BLaER1 (cell line): ENCODE measurements around the gene KRT77.

ENCODE experiments used
- H3K27ac ChIP-seq: shearing (Covaris generic); formaldehyde crosslinking; 2 replicates; pipeline ENCODE4 v1.8.1; 2022
- H3K27me3 ChIP-seq: shearing (Covaris generic); formaldehyde crosslinking; 2 replicates; pipeline ENCODE4 v1.8.1; 2022
- H3K36me3 ChIP-seq: shearing (Covaris generic); formaldehyde crosslinking; 2 replicates; pipeline ENCODE4 v1.8.1; 2022
- H3K4me1 ChIP-seq: shearing (Covaris generic); formaldehyde crosslinking; 2 replicates; pipeline ENCODE4 v1.8.1; 2022
- H3K4me2 ChIP-seq: shearing (Covaris generic); formaldehyde crosslinking; 2 replicates; pipeline ENCODE4 v1.8.1; 2022
- H3K4me3 ChIP-seq: shearing (Covaris generic); formaldehyde crosslinking; 2 replicates; pipeline ENCODE4 v1.8.1; 2022
- H3K9ac ChIP-seq: shearing (Covaris generic); formaldehyde crosslinking; 2 replicates; pipeline ENCODE4 v1.8.1; 2022
- H3K9me3 ChIP-seq: shearing (Covaris generic); formaldehyde crosslinking; 2 replicates; pipeline ENCODE4 v1.8.1; 2022
- H4K20me1 ChIP-seq: shearing (Covaris generic); formaldehyde crosslinking; 2 replicates; pipeline ENCODE4 v1.8.1; 2022
- Cebpa-rat ChIP-seq: shearing (Covaris generic); IDR thresholded peaks from 2 replicates; pipeline ENCODE4 v1.8.1; 2022

Gene KRT77

DNA sequence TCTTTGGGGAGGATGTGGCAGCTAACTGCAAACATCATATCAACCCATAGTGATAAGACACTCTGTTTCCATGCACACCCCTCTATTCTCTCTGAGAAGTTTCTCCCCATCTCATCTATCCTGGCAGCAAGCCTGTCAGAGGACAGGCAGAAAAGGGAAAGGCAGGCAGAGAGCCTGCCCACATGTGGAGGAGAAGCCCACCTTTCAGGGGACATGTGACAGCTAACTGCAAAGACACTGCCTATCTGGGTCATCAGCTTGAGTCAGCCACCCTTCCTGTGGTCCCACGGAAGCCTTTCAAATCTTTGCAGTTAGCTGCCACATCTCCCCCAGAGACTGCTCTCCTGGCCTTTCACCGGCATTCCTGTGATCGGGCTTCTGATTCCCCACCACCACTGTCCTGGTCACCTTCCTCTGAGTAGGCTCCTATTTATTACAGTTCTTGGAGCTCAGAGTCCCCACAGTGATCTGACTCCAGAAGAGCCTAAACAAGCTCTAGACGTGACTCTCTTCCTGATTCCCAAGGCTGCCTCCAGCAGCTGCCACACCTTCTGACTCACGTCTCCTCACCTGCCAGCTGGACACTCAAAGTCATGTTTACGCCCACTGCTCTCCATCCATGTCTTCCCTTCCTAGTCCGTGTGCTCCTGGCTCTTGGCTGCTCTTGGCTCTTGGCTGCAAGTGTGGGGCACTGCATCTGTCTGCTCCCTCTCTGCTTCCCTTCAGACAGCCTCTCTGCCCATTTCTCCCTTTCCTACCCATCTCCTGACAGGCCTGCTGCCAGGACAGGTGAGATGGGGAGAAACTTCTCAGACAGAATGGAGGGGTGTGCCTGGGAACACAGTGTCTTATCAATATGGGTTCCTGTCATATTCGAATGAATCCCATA is 15.6 kb downstream of the KRT77 start:
- Histone ChIP-seq H3K27me3 (peaks cover 39% of the 10 kb centered on the region), H3K9me3 (no peaks in the 10 kb centered on the region), H3K27ac (no peak overlapping the region), H3K36me3 (no peaks in the 10 kb centered on the region), H3K4me2 (no peak overlapping the region), H3K9ac (no peak overlapping the region), H4K20me1 (no peaks in the 10 kb centered on the region), H3K4me3 (no peak overlapping the region), H3K4me1 (peaks cover 9% of the 10 kb centered on the region)
- TF ChIP-seq Cebpa-rat = no peak

DNA sequence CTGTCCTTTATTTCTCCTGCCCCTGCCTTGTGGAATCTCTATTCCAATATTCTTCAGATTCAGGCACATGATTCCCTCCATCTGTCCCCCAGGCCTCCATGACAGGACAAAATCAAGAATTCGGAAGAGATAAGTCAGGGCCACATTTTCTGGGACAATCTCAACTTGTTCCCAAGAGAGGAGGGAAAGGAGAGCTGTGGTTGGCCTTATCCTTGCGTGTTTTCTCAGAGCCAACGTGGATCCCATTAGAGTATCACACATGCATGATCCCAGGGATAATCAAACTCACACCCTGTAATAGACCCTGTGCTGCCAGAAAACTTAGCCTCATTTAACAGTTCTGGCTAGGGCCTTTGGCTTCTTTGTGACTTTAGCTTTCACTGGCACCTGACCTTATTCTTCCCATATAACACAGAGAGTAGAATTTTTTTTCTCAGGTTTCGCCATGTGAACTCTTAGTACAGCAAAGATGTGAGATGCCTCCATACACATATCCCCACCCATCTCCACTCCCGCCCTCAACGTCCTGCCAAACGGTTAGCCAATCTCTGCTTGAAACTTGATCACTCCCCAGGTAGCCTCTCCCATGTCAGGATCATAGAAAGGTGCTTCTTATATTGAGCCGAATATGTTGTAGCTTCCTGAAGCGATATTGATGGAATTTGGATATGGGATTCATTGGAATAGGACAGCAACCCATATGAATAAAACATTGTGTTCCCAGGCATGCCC is 16.4 kb downstream of the KRT77 start:
- Histone ChIP-seq H3K4me2 (no peak overlapping the region), H3K4me1 (peaks cover 9% of the 10 kb centered on the region), H3K36me3 (no peaks in the 10 kb centered on the region), H3K27me3 (peaks cover 31% of the 10 kb centered on the region), H3K9me3 (no peaks in the 10 kb centered on the region), H3K9ac (no peak overlapping the region), H3K4me3 (no peak overlapping the region), H3K27ac (no peak overlapping the region), H4K20me1 (no peaks in the 10 kb centered on the region)
- TF ChIP-seq Cebpa-rat = no peak

DNA sequence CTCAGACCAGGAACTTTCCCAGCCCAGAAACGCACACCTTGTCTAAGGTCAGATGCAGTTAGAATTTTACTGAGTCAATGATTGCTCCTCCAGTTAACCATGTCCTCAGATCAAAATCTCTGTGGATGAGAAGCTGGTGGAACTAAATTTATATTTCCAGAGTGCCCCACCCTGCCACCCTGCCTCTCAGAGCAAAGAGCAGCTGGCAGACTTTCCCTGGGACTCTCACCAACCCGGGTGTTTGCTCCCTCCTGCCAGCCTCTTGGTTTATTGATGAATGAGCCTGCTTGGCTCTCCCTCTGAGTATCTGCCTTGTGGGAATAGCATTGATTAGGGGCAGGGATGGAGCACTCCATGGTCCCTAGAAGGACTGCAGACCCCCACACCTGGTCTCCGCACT is 17.3 kb downstream of the KRT77 start:
- no peaks in the 10 kb centered on the region for H3K9me3 ChIP-seq
- H3K4me2 ChIP-seq = no peak overlapping the region
- H3K4me3 ChIP-seq = no peak overlapping the region
- no peak overlapping the region for H3K27ac ChIP-seq
- peaks cover 5% of the 10 kb centered on the region for H3K4me1 ChIP-seq
- H3K27me3 ChIP-seq = peaks cover 23% of the 10 kb centered on the region
- no peaks in the 10 kb centered on the region for H3K36me3 ChIP-seq
- no peaks in the 10 kb centered on the region for H4K20me1 ChIP-seq
- H3K9ac ChIP-seq = no peak overlapping the region
- no peak for TF ChIP-seq Cebpa-rat

DNA sequence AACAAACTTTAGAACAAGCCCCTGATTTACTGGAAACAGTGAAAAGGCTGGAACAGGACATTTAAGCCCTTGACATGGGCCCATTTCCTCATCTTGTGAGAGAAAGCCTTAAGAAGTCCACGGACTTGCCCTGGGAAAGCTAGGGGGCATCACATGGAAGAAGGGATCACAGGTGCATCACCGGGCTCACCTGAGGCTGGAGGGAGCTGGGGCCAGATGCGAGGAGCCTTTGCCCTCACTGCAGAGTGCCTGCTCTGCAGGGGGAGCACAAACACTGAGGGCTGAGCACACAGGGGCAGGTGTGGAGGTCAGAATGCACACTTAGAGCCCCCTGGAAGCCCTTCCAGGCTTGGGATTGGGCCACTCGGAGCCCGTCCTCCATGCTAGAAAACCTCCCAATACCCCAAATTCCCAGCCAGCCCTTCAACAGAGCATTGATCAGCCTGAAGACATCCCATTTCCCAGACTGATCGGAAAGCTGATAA is 17.9 kb downstream of the KRT77 start:
- Histone ChIP-seq H3K27ac (no peak overlapping the region), H3K9me3 (no peaks in the 10 kb centered on the region), H3K4me2 (no peak overlapping the region), H3K4me3 (no peak overlapping the region), H3K4me1 (no peaks in the 10 kb centered on the region; the same call in 1 of the 2 replicates), H3K9ac (no peak overlapping the region), H3K36me3 (no peaks in the 10 kb centered on the region), H4K20me1 (no peaks in the 10 kb centered on the region), H3K27me3 (peaks cover 16% of the 10 kb centered on the region)
- TF ChIP-seq Cebpa-rat = no peak

DNA sequence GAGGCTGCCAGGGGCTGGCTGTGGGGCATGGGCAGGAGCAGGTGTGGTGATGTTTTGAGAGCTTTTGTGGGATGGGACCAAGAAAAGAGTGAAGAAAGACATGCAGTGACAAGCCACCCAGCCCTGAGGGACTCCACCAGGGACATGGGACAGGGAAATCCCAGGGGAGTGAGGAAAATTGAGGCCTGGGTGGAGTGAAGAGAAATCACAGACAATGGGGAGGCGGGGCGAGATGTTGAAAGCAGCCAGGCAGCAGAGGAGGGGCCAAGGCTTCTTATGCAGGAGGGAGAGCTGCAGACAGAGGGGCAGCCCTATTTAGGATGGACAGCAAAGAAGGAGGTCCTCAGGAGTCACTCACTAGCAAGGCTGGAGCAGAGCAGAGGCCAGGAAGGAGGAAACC is 18.9 kb downstream of the KRT77 start:
- H3K9me3 ChIP-seq = no peaks in the 10 kb centered on the region
- no peak for TF ChIP-seq Cebpa-rat
- H3K4me2 ChIP-seq = no peak overlapping the region
- peaks cover 6% of the 10 kb centered on the region; the same call in 1 of the 2 replicates for H3K27me3 ChIP-seq
- no peaks in the 10 kb centered on the region for H4K20me1 ChIP-seq
- no peak overlapping the region for H3K9ac ChIP-seq
- no peaks in the 10 kb centered on the region for H3K4me1 ChIP-seq
- H3K4me3 ChIP-seq = no peak overlapping the region
- no peaks in the 10 kb centered on the region for H3K36me3 ChIP-seq
- no peak overlapping the region for H3K27ac ChIP-seq

DNA sequence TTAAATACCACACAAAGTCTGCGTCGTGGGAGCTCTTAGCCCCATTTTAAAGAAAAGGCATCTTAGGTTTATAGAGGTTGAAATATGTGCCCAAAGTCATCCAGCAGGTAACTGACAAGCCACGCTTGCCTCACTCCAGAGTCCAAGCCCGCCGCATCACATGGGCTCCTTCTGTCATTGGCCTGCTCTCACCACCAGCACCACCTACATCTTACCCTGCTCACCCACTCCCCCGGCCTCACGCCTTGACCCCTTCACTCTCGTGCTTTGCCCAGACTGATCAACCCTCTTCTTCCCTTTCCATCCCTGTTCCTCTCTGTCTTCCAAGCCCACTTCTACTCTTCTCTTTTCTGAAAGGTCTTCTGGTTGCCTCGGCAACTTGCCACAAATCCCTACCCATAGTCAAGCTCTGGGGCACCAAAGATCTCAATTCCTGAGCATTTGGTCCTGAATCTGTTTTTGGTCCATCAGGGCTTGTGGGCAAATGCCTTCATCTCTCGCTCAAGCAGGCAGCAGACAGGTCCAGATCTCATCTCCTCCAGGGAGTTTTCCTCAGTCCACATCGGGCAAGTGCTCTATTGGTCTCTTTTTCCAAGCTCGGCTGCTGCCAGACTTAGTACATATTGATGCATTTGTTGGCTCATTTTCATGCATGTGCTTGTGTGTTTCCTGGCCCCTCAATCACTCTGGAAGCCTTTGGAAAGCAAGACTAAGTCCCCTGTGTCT is 19.6 kb downstream of the KRT77 start:
- no peak for TF ChIP-seq Cebpa-rat

DNA sequence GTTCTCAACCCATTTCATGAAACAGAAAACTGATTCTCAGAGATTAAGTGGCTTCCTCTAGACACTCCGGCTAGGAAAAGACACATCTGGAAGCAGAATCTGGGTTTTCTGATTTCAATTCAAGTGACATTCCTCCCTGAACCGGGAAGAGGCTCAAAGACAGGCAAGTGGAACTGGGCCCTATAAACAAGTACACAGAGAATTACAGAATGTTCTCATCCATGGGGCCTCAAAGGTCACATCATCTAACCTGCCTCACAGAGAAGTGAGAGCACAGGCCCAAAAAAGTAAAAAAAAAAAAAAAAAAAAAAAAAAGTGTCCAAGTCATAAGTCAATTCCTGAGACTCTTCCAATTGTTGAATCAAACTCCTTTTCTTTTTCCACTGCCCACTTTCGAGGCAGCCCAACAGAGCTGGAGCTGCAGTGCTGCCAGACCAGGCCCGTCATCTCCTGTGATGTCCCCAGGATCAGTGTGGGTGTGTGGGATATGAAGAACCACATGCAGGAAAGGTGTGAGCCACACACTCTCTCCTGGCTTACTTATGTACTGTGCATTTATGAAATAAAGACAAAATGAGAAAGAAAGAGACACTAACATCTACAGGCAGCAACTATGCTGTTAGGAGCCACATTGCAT is 20.3 kb downstream of the KRT77 start:
- H3K4me2 ChIP-seq = no peak overlapping the region
- no peaks in the 10 kb centered on the region for H3K4me1 ChIP-seq
- no peaks in the 10 kb centered on the region for H3K9me3 ChIP-seq
- H4K20me1 ChIP-seq = no peaks in the 10 kb centered on the region
- no peak overlapping the region for H3K4me3 ChIP-seq
- no peaks in the 10 kb centered on the region for H3K36me3 ChIP-seq
- no peaks in the 10 kb centered on the region for H3K27me3 ChIP-seq
- no peak overlapping the region for H3K27ac ChIP-seq
- TF ChIP-seq Cebpa-rat = no peak
- no peak overlapping the region for H3K9ac ChIP-seq

More for the DNA sequence above, 19.6 kb downstream of the KRT77 start:
- H3K4me2 ChIP-seq = no peak overlapping the region
- no peaks in the 10 kb centered on the region for H3K36me3 ChIP-seq
- H3K9me3 ChIP-seq = no peaks in the 10 kb centered on the region
- 0 out of 2 replicates have a peak, but pooled peaks cover 3% of the 10 kb centered on the region for H3K27me3 ChIP-seq
- H4K20me1 ChIP-seq = no peaks in the 10 kb centered on the region
- no peaks in the 10 kb centered on the region for H3K4me1 ChIP-seq
- H3K27ac ChIP-seq = no peak overlapping the region
- no peak overlapping the region for H3K4me3 ChIP-seq
- H3K9ac ChIP-seq = no peak overlapping the region

DNA sequence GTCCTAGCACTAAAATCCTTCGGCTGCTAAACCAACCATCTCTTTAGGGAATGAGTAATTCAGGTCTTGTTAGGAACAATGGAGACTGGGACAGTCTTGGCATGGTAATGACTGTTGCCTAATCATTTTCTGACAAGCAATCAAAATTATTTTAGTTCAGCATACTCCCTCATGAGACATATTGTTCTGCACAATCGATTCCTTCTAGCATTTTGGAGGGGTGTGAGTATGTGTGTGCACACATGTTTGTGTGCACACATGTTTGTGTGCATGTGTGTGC is 21.0 kb downstream of the KRT77 start:
- H3K27me3 ChIP-seq = no peaks in the 10 kb centered on the region
- H3K4me1 ChIP-seq = no peaks in the 10 kb centered on the region
- no peaks in the 10 kb centered on the region for H4K20me1 ChIP-seq
- no peak overlapping the region for H3K4me3 ChIP-seq
- no peak overlapping the region for H3K27ac ChIP-seq
- H3K9me3 ChIP-seq = no peaks in the 10 kb centered on the region
- no peaks in the 10 kb centered on the region for H3K36me3 ChIP-seq
- H3K4me2 ChIP-seq = no peak overlapping the region
- no peak for TF ChIP-seq Cebpa-rat
- no peak overlapping the region for H3K9ac ChIP-seq

DNA sequence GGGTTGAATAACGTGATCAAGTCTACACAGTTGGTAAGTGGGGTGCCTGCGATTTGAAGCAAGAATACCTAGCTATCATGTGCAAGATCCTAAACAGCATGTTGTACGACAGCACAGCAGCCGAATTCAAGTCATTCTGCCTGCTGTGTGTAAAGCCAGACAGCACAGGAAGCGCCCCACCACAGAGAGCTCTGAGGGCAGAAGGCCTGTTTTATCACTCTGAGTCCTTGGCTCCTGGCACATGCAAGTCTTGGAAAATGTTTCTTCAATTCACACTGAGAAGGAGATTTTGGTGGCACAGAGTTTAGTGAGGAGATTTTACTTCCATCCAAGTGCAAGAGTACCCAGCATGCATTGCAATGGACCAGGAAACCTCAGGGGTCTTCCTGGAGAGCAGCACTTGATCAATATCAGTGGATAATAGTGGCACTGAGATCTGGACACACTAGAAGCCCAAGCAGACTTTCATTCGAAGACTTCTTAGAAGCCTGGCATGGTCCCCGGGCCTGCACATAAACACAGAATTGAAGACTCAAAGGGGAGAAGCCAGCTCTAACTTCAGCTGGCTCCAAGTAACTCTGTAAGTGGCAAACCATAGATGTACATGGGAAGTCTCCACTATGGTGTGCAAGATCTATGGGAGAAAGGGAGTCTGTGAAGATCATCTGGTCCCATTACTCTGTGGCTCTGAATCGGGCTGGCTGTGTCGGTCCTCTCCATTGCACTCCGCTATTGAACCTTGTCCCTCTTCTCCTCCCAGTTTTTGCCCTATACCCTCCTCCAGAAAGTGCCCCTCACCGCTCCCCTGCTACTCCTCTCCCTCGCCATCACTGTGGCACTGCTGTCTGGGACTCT is 21.6 kb downstream of the KRT77 start:
- Histone ChIP-seq H3K9ac (no peak overlapping the region), H3K9me3 (no peaks in the 10 kb centered on the region), H3K4me3 (no peak overlapping the region), H3K27me3 (no peaks in the 10 kb centered on the region), H3K4me1 (no peaks in the 10 kb centered on the region), H3K36me3 (no peaks in the 10 kb centered on the region), H3K4me2 (no peak overlapping the region), H4K20me1 (no peaks in the 10 kb centered on the region), H3K27ac (no peak overlapping the region)
- no peak for TF ChIP-seq Cebpa-rat
